IMR-90 (cell line): Measurements from ENCODE around the gene CSH1.

ENCODE experiments used
- BHLHE40 ChIP-seq: fragments of 150-350 bp; IDR thresholded peaks from 2 replicates; pipeline ENCODE4 v1.6.1; 2016; ENCODE audit warnings: mild to moderate bottlenecking, low read depth, low read length
- CEBPB ChIP-seq: IDR thresholded peaks from 2 replicates; pipeline ENCODE4 v1.6.1; 2012; ENCODE audit warnings: low read depth, low read length, improper control_type of control experiment
- MAFK ChIP-seq: IDR thresholded peaks from 2 replicates; pipeline ENCODE4 v1.6.1; 2012; ENCODE audit warnings: low read depth, low read length, improper control_type of control experiment
- MAZ ChIP-seq: IDR thresholded peaks from 2 replicates; pipeline ENCODE4 v1.6.1; 2012; ENCODE audit warnings: low read depth, mild to moderate bottlenecking, low read length, improper control_type of control experiment, moderate library complexity, borderline replicate concordance
- NFE2L2 ChIP-seq: fragments of 150-350 bp; IDR thresholded peaks from 2 replicates; pipeline ENCODE4 v1.6.1; 2016; ENCODE audit warnings: low read depth, mild to moderate bottlenecking, low read length
- POLR2A ChIP-seq: IDR thresholded peaks from 2 replicates; pipeline ENCODE4 v1.6.1; 2012; ENCODE audit warnings: mild to moderate bottlenecking, low read depth, low read length
- RAD21 ChIP-seq: IDR thresholded peaks from 2 replicates; pipeline ENCODE4 v1.6.1; 2012; ENCODE audit warnings: low read length, improper control_type of control experiment
- RCOR1 ChIP-seq: IDR thresholded peaks from 2 replicates; pipeline ENCODE4 v1.6.1; 2012; ENCODE audit warnings: mild to moderate bottlenecking, low read length, improper control_type of control experiment; ENCODE audit not compliant: insufficient replicate concordance
- RFX5 ChIP-seq: IDR thresholded peaks from 2 replicates; pipeline ENCODE4 v1.8.0; 2012; ENCODE audit warnings: low read depth, mild to moderate bottlenecking, low read length, moderate library complexity
- TF ChIP-seq, protein P1 (sequence below): conservative IDR thresholded peaks from 2 replicates; pipeline ENCODE4 v1.5.1; 2012; ENCODE audit warnings: mild to moderate bottlenecking, low read depth, low read length, improper control_type of control experiment
- TF ChIP-seq, protein P2 (sequence below): fragments of 150-350 bp; IDR thresholded peaks from 2 replicates; pipeline ENCODE4 v1.6.1; 2016; ENCODE audit warnings: low read depth, mild to moderate bottlenecking, low read length, moderate library complexity, borderline replicate concordance
- TF ChIP-seq, protein P3 (sequence below): fragments of 150-350 bp; IDR thresholded peaks from 2 replicates; pipeline ENCODE4 v1.6.1; 2017; ENCODE audit warnings: mild to moderate bottlenecking, antibody characterized with exemption, low read length, low read depth

DNA sequence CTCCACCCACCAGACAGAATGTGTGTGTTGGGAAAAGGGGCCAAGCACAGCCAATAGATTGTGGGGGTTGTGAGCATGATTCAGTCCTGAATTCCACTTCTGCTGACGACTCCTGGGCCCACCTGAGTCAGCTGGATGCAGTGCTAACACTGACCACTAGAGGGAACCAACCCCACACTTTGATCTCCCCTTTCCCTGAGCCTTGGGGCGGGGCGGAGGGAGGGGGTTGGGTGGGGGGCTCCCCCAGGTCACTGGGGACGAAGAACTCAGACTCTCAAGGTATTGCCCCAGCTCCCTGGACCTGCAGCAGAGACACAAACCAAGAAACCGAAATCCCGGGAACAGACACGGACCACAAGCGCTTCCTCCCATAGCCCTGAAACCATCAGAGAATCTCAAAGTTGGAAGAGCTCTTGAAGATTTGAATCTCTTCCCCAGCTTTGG lies 15.3 kb upstream of the CSH1 start:
- TF ChIP-seq, protein P1, sequence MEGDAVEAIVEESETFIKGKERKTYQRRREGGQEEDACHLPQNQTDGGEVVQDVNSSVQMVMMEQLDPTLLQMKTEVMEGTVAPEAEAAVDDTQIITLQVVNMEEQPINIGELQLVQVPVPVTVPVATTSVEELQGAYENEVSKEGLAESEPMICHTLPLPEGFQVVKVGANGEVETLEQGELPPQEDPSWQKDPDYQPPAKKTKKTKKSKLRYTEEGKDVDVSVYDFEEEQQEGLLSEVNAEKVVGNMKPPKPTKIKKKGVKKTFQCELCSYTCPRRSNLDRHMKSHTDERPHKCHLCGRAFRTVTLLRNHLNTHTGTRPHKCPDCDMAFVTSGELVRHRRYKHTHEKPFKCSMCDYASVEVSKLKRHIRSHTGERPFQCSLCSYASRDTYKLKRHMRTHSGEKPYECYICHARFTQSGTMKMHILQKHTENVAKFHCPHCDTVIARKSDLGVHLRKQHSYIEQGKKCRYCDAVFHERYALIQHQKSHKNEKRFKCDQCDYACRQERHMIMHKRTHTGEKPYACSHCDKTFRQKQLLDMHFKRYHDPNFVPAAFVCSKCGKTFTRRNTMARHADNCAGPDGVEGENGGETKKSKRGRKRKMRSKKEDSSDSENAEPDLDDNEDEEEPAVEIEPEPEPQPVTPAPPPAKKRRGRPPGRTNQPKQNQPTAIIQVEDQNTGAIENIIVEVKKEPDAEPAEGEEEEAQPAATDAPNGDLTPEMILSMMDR, result peak; percentile 57
- TF ChIP-seq RAD21 (peak; percentile 51), POLR2A (no peak), MAZ (peak; percentile 48; the same call in 1 of the 2 replicates), MAFK (no peak), RFX5 (no peak), BHLHE40 (no peak), RCOR1 (no peak), NFE2L2 (no peak), CEBPB (no peak)
- TF ChIP-seq, protein P2, sequence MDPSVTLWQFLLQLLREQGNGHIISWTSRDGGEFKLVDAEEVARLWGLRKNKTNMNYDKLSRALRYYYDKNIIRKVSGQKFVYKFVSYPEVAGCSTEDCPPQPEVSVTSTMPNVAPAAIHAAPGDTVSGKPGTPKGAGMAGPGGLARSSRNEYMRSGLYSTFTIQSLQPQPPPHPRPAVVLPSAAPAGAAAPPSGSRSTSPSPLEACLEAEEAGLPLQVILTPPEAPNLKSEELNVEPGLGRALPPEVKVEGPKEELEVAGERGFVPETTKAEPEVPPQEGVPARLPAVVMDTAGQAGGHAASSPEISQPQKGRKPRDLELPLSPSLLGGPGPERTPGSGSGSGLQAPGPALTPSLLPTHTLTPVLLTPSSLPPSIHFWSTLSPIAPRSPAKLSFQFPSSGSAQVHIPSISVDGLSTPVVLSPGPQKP, result no peak
- TF ChIP-seq, protein P3, sequence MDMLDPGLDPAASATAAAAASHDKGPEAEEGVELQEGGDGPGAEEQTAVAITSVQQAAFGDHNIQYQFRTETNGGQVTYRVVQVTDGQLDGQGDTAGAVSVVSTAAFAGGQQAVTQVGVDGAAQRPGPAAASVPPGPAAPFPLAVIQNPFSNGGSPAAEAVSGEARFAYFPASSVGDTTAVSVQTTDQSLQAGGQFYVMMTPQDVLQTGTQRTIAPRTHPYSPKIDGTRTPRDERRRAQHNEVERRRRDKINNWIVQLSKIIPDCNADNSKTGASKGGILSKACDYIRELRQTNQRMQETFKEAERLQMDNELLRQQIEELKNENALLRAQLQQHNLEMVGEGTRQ, result no peak
